GM18873 (cell line): ENCODE measurements around the gene SDK1.
"Not testable (repeated sequence)": the region's sequence is repeated elsewhere in the genome, so short reads cannot be mapped to it uniquely, and the experiment has no call there.

Experiments used
- ATAC-seq: cut with Tn5 transposase; IDR thresholded peaks from one replicate; pipeline ENCODE4 v1.9.1; 2021; ENCODE audit warnings: mild to moderate bottlenecking, moderate library complexity, moderate number of reproducible peaks; ENCODE audit not compliant: unreplicated experiment, low FRiP score

The SDK1 gene

GRCh38 chr7:4260867-4261600, 960.0 kb downstream of the SDK1 start:
- ATAC-seq: no peak

GRCh38 chr7:4261601-4261960, 960.5 kb downstream of the SDK1 start:
- no peak for ATAC-seq

- ATAC-seq: not testable (repeated sequence)
Measured at GRCh38 chr7:4264206-4264605, 963.2 kb downstream of the SDK1 start.

DNA sequence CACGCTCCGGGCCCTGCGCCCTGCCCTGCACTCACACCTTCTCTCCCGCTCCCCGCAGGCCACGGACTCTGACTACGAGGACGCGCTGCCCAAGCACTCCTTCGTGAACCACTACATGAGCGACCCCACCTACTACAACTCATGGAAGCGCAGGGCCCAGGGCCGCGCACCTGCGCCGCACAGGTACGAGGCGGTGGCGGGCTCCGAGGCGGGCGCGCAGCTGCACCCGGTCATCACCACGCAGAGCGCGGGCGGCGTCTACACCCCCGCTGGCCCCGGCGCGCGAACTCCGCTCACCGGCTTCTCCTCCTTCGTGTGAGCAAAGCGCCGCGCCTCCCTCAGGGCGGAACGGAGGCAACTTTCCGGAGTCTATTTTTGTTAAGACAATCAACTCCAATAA, 964.0 kb downstream of the SDK1 start:
- no peak for ATAC-seq

DNA sequence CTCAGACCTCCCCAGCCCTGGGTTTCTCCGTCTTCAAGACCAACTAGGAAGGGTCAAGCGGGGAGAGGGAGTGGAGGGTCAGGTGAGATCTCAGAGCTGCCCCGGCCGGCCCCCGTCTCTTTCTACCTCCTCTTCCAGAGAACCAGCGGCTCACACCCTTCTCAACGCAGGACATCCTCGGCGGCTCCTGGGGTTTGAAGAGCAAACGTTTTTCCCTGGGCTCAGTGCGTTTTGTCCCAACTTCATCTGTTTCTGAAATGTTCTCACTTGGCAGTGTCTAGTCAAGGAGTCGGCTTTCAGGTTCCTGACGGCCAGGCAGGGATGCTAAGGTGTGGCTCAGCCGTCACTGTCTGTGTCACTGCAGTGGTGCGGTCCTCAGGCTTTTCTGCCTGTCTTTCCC, 964.6 kb downstream of the SDK1 start:
- no peak for ATAC-seq

DNA sequence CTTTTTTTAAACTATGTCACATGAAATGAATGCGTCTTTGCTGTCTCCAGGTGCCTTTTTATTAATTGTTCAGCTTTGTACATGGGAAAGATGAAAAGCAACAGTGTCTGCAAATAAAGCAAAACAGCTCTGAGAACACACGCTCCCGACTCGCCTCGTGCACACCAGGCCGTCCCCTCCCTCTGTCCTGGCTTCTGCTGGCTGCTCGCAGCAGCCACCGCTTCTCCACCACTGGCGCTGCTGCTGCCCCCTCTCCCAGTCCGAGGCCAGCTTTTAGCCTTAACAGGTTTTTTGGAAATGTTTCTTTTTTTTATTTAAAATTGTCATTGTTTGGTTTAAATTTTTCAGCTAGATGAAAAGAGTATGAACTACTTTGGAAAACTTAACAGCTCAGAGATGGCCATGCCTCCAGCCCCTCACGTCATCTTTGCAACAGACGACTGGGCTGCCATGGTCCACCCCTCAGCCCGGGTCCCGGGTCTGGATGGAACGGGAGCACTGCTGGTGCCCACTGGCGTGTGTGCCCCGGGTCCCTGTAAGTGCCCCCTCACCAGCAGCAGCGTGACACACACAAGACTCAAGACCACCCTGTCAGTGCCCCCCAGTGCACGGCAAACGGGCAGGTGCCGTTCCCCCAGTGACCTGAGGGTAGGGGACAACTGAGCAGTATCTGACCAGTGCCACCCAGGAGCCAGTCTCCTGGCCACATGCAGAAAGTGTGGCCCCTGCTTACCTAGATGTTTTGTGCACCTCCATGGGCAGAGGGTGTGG, 965.4 kb downstream of the SDK1 start:
- ATAC-seq: no peak

- no peak for ATAC-seq
Measured at GRCh38 chr7:4267341-4268039, 966.4 kb downstream of the SDK1 start.

DNA sequence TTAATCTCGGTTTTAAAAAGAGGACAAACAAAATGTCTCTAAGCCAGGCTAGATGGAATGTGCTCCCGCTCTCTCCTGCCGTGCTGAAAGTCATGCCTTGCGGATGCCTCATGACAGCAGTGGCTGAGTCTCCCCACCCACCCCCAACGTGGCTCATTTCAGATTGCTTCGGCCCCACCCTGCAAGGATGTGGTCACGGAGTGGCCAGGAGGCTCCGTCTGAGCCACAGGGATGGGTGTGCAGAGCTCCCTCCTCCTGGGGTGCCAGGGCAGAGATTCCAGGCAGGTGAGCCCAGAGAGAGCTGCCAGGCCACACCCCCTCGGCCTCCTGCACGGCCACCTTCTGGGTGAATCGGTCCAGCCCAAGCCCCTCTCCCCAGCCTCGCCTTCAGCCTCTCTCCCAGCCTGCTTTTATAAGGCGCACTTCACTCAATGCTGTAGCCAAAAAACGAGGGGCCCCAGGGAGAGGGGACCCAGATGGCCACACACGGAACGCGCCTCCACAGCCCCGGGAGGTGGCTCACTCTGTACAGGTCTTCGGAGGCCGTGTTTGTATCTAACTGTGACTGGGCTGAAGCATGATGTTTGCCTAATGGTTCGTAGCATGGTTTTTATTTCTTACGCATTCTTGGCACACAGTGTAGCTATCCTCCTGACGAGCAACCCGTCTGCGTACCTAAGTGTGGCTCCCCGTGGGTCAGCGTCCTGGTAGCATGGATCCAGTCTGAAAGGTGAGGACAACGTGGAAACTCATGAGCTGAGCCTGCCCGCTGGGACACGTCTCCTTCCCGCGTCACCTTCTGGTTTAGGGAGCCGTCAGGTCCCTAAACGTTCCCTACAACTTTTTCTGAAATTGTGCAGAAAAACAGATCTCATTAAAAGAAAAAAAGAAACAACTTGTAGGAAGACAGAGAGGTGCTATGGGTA, 967.3 kb downstream of the SDK1 start:
- ATAC-seq: no peak

GRCh38 chr7:4269086-4269485, 968.0 kb downstream of the SDK1 start:
- ATAC-seq: no peak

- no peak for ATAC-seq
Measured at GRCh38 chr7:4269746-4270145, 968.7 kb downstream of the SDK1 start.

DNA sequence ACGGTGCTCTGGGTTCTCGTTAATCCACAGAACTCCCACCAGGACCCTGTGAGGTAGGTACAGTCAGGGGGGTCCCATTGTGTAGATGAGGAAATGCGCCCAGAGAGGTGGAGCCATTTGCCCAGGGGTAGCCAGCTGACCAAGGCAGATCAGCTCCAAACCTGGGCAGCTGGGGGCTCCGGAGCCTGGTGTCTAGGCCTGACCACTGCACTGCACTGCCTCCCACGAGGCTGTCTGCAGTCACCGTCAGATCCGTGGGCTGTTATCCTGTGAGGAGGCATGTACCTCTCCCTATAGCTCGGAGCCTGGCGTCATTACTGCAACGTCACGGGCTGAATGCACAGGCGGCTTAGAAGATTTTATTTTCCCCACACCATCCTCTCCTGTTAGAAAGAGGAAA, 969.2 kb downstream of the SDK1 start:
- no peak for ATAC-seq

DNA sequence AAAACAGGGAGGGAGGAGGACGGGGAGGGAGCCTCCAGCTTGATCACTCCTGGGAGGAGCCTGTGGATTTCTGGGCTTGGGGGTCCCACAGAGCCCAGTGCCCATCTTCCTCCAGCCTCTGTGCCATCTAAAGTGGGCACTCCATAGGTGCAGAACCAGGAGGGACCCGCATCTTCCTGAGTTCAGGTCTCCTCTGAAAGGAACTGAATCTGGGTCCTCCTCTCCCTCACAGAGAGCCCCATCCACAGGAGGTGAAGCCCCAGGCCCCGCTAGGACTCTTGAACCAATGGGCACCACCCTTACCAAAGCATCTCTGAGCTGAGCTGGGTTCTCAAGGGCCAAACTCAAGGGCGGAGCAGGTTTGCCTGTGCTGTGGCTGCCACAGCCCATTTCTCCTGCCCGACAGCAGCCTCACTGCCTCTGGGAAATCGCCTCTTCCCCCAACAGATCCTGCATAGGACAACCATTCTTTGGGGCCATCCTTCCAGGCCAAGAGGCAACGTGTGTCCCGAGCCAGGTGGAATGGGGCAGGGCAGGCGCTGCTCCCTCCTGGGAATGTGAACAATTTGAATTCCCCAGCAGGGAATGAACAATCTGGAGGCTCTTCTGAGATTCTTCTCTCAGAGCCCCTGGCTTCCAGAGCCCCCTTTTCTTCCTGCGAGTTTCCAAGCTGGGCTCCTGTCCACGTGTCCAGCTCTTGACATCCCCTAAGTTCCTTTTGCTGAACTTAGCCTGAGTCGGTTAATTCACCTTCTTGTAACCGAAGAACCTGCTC, 970.1 kb downstream of the SDK1 start:
- ATAC-seq: no peak

DNA sequence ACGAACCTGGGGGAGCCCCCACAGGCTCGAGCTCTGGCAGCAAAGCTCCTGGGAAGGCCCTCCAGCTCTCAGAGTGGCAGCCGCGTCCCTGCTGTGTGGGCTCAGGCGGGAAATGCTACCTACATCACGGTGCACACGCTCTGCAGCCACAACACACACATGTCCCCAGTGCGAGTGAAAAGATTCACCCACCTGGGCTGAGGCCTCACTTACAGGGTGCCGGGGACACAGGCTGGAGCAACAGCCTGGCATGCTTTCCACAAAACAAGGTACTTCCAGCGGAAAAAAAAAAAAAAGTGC, 970.6 kb downstream of the SDK1 start:
- ATAC-seq: no peak

GRCh38 chr7:4272141-4272540, 971.1 kb downstream of the SDK1 start:
- ATAC-seq: no peak

- no peak for ATAC-seq
Measured at GRCh38 chr7:4273566-4274230, 972.6 kb downstream of the SDK1 start.

GRCh38 chr7:4274286-4274685, 973.2 kb downstream of the SDK1 start:
- ATAC-seq: no peak

GRCh38 chr7:4277936-4278335, 976.9 kb downstream of the SDK1 start:
- no peak for ATAC-seq

- no peak for ATAC-seq
Measured at GRCh38 chr7:4279216-4279615, 978.2 kb downstream of the SDK1 start.

GRCh38 chr7:4281231-4281993, 980.4 kb downstream of the SDK1 start:
- ATAC-seq: no peak
